AG04449 (cell line): Measurements from ENCODE around the gene ZBTB48.

Experiments
- CTCF ChIA-PET: fragments of 350-600 bp; formaldehyde crosslinking; extraction: SDS; loops from one replicate; lab custom pipeline; 2021; ENCODE audit warnings: antibody characterized with exemption; lab: Yijun Ruan, JAX
- POLR2A ChIA-PET: fragments of 400-600, 350-600 bp; formaldehyde crosslinking; extraction: SDS; loops from one replicate; lab custom pipeline; 2020; ENCODE audit warnings: antibody characterized with exemption, inconsistent platforms; lab: Yijun Ruan, JAX
- DNase-seq: peaks from one replicate; pipeline ENCODE4 v3.0.0-alpha.2; 2010; ENCODE audit warnings: low read depth, low spot score
- H3K4me3 ChIP-seq: 2 replicates; pipeline ENCODE4 v1.5.1; 2011; ENCODE audit warnings: low read depth, mild to moderate bottlenecking, control low read depth, low read length
- CTCF ChIP-seq: IDR thresholded peaks from one replicate; pipeline ENCODE4 v1.5.1; 2011; ENCODE audit warnings: mild to moderate bottlenecking, moderate library complexity, low read length, control low read depth, inconsistent platforms; ENCODE audit not compliant: insufficient read depth; ENCODE audit errors: missing control alignments

ZBTB48 gene

GRCh38 chr1:6538956-6539355 lies 40.8 kb upstream of the ZBTB48 start:
- no peak overlapping the region for H3K4me3 ChIP-seq
- CTCF ChIA-PET = interaction anchor here (1.0 to 13.4 kb wide), 7 partner anchors 14 to 109 kb away, joined by 3 to 114 read pairs (median 5); partner anchors contain the start of genes NOL9, PLEKHG5 and TAS1R1
- TF ChIP-seq CTCF = no peak
- POLR2A ChIA-PET = no interaction called here
- peak; percentile 67 for DNase-seq

GRCh38 chr1:6544831-6545230 lies 35.0 kb upstream of the ZBTB48 start:
- POLR2A ChIA-PET = interaction anchor here (0.7 kb wide), 1 partner anchor 7 kb away, joined by 3 read pairs; no protein-coding TSS in a partner anchor
- no peak for TF ChIP-seq CTCF
- no peak overlapping the region for H3K4me3 ChIP-seq
- no peak for DNase-seq
- CTCF ChIA-PET = interaction anchor here (5.2 kb wide), 1 partner anchor 55 kb away, joined by 21 read pairs; no protein-coding TSS in a partner anchor

DNA sequence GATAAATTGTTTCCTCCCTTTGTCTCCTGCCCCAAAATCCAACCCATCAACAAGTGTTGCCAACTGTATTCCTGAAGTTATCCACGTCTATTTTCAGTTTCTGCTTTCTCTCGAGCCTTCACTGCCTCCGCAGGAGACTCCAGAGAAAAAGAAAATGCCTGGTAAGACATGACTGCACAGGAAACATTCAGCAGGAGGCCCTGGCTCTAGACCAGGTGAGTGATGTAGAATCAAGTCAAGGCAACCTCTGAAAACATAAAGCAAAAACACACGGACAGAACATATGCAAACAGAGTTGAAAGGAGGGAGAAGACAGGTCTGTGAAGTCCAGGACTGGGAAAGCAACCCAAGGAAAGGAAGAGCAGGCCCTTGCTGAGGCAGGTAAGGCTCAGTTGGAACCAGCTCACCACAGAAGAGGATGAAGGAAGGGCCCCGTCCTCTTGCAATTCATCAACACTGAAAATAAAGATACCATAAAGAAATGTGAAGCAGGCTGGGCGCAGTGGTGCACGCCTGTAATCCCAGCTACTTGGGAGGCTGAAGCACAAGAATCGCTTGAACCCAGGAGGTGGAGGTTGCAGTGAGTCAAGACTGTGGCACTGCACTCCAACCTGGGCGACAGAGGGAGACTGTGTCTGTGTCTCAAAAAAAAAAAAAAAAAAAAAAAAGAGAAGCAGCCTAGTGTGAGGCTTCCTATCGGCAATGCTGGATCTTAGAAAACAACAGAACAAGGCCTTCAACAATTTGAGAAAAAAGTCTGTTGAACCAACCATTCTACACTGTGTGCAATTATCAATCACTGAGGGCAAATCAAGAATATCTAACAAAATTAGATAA lies 34.3 kb upstream of the ZBTB48 start:
- no peak for DNase-seq
- CTCF ChIA-PET = interaction anchor here (2.6 to 5.2 kb wide), 2 partner anchors 9 to 56 kb away, joined by 17 to 21 read pairs; partner anchors contain the start of genes NOL9 and TAS1R1
- no peak for TF ChIP-seq CTCF
- H3K4me3 ChIP-seq = no peak overlapping the region
- POLR2A ChIA-PET = no interaction called here

GRCh38 chr1:6546326-6546725 lies 33.5 kb upstream of the ZBTB48 start:
- no peak overlapping the region for H3K4me3 ChIP-seq
- CTCF ChIA-PET = interaction anchor here (1.1 to 5.2 kb wide), 5 partner anchors 8 to 57 kb away, joined by 3 to 21 read pairs (median 5); partner anchors contain the start of genes NOL9 and TAS1R1
- POLR2A ChIA-PET = no interaction called here
- TF ChIP-seq CTCF = no peak
- DNase-seq = no peak

DNA sequence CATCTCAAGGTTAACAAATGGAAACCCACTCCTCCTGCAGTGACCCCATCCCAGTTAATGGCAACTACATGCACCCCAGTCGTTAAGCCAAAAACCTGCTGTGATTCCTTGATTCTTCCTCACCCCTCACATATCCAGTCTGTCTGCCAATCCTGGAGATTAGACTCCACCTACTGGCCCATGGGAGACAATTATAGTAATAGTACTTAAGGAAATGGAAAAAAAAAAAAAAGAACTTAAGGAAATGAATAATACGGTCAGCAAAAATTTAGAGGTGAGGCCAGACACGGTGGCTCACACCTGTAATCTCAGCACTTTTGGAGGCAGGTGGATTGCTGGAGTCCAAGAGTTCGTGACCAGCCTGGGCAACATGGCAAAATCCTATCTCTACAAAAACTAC lies 32.5 kb upstream of the ZBTB48 start:
- no peak for DNase-seq
- ChIA-PET CTCF (interaction anchor here (1.0 to 5.2 kb wide), 7 partner anchors 7 to 58 kb away, joined by 3 to 21 read pairs (median 5); partner anchors contain the start of genes NOL9 and TAS1R1), POLR2A (no interaction called here)

More for the DNA sequence above, 32.5 kb upstream of the ZBTB48 start:
- TF ChIP-seq CTCF = no peak
- H3K4me3 ChIP-seq = no peak overlapping the region
